T-helper 2 cell treated with Interferon-gamma antibody and Interleukin-4, amounts not matched to agents 100 ng/mL and 5 ng/mL, for 36 hours (primary cell): ENCODE measurements around the gene EPB41L1. TPM values are rescaled to one million over a fixed set of nuclear protein-coding genes. Genes with fewer than 3 reads are reported as not detected.

Source experiments
- intact Hi-C: fragments of 100-400 bp; cut with micrococcal nuclease; formaldehyde crosslinking; loops from one replicate; pipeline ENCODE4 v1.15.1; 2023
- total RNA-seq: library from RNA; stranded (reverse); gene quantifications from 2 replicates; pipeline ENCODE4 v1.2.3, GENCODE V29; 2022

EPB41L1 gene
- total RNA-seq: 0.45 TPM in 1 of 2 replicates, not detected in the other

DNA sequence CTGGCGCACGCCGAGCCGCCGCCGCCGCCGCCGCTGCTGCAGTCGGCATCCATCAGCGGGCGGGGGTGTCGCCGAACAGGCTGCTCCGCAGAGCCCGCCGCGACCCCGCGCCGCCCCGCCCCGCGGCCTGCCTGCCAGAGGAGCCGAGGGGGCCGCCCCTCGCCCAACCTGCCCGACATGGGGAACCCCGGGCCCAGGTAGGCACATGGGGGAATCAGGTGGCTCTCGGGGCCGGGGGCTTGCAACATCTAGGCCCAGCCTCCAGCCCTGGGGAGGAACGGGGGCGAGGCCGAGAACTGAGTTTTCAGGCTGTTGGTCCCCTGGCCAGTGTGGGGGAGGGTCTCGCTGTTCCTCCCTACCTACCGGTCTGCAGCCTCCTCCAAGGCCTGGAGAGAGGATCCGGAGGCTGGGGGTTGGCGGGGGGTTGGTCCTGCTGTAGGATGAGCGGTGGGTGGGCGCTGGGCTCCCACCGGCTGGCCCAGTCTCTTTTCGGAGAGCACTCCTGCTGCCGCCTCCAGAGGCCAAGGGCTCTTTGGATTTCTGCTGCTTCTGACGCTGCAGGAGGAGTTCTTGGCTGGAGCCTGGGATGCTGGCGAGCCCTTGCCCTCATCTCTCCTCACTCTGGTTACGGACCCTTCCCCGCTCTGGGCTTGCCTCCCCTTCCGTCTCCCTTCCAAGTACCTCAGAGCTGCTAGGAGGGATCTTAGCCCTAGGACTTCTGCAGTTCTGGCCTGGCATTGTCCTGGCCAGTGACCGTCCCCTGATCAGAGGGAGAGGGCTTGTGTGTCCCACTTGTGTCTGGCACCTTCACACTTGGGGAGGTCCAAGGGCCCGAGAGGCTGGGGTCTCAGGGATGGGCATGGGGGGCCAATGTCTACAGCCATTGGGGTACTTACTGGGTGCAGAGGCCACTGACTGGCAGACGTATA lies at the start of gene EPB41L1:
EPB41L1 (plus strand) TSS at position 41 of the 929 bp plus-strand sequence. CDS start 19,038 bp downstream, outside the sequence.
- intact Hi-C loops: no loop called here

DNA sequence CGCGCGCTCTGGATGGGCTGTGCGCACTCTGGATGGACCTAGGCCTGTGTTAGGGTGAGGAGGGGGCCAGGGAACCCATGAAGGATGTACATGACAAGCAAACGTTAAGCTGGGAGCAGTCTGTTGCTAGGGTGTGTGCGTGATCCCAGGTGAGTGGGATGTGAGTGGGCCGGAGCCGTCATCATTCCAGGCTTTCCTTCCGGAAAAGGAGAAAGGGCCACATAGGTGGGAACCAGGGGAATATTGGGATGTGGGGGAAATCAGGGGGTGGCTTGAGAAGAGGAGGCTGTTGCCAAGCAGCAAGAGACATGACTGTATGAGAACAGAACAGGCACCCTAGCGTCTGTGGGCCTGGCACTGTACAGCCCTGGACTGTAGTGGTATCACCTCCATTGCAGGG lies 49.7 kb upstream of the EPB41L1 start:
- intact Hi-C loops: no loop called here

DNA sequence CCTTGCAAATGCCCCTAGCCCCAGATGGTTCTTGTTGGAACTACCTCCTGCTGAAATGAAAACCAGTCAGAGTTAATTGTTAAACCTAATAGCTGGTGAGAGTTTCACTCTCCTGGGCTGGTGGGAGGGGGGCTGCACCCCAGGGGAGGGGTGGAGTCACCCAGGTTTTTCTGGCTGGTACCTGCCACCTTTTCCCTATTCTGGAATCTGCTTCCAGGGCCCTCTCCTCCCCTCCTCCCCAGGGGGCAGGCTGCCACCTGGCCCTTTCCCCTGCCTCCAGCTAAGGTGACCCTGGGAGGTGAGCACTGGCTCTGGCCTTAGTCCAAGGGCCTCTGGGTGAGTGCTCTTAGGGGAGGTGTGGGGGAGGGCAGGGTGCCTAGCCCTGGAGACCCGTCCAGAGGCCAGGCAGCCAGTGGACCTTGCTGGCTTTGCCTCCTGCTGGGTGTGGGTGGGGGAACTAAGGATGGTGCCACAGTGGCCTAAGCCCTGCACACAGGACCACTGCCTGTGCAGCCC lies 48.8 kb upstream of the EPB41L1 start:
- intact Hi-C loops: no loop called here

DNA sequence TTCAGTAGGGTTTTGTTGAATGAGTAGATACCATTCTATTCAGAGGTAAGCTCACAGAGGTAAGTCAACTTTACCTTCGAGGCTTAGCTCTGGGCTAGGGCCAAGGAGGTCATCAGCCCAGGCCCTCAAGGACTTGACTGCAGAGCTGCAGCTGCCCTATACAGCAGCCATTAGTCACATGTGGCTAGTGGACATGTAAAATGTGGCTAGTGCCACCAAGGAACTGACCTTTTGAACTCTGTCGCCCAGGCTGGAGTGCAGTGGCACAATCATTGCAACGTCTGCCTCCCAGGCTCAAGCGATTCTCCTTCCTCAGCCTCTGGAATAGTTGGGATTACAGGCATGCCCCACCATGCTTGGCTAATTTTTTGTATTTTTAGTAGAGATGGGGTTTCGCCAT lies 47.9 kb upstream of the EPB41L1 start:
- intact Hi-C loops: no loop called here

DNA sequence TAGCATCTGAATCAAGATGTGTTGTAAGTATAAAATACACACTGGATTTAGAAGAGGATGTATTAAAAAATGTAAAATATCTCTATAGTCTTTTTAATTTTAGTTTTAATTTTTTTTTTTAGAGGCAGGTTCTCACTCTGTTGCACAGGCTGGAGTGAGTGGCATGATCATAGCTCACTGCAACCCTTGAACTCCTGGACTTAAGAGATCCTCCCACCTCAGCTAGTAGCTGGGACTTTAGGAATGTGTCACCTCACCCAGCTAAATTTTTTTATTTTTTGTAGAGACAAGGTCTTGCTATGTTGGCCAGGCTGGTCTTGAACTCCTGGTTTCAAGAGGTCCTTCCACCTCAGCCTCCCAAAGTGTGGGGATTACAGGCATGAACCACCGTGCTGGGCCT lies 46.7 kb upstream of the EPB41L1 start:
- intact Hi-C loops: no loop called here

DNA sequence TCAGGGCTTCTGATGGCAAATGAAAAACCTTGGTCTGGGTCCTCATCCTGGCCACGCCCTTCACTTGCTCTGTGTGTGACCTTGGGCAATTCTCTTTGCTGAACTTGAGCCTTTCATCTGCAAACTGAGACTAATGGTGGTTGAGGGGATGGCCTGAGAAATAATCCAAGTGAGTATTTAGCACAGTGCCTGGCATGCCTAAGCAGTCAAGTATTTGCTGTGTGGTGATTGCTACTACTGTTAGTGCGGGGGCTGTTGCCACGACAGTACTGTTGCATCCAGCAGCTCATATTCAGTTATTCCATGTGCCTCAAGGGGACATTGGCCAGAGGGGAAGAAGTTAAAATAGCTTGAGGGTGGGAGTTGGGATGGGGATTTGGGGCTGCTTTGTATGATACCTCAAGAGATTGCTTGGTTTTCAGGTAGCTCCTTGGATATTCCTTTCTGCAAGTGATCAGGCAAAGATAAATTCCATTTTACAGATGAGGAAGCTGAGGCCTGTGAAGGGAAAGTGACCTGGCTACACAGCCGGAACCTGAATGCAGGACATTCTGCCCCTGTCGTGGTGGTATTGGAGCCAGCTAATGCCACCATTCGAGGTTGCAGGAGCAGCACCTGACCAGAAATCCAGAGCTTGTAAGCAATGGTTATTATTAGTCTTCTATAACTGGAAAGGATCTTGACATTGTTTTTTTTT lies 45.1 kb upstream of the EPB41L1 start:
- intact Hi-C loops: no loop called here

DNA sequence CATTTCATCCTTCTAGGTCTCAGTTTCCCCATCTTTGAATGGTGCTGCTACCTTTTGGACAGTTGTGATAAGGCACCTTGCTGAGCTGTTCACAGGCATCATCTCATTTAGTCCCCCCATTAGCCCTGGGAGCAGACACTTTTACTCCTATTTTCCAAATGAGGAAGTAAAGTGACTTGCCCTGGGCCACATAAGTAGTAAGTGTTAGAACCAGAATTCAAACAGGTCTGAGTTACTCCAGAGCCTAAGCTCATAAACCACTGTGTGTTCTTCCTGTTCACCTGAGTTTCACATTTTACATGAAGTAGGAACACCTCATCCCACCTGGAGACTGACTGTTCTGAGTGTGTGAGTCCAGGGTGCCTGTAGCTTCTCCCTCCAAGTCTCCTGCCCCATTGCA lies 43.5 kb upstream of the EPB41L1 start:
- intact Hi-C loops: no loop called here

DNA sequence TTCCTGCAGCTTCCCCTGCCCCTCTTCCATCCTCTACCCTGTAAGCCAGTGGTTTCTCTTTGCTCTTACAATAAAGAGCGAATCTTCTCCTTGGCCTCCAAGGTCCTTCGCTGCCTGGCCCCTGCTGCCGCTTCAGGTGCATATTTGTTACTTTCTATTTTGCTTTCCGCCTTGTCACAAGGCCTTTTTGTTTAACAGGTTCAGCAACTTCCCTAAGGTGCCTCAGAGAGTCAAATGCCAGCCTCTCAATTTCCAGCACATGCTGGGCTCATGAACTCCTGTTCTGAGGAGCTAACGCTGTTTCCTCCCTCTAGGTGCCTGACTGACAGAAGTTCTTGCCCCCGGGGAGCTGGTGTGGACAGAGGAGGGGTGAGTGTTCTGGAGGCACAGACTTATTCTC lies 42.4 kb upstream of the EPB41L1 start:
- intact Hi-C loops: no loop called here

DNA sequence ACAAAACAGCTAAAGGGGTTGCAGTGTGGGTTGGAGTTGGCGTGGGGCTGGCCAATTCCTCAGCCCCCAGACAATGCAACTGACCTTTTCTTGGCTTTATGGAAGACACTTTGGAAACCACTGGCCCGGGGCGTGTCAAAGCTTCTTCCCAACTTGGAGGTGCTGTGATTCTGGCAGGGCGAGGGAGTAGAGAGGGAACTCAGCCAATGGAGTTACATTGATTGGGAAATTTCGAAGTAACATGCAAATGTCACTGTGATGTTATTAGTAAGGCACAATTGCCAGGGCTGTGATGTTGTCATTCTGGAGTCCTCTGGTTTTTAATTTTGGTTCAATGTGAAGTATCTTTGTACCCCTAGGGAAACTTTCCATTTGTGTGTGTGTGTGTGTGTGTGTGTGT lies 41.5 kb upstream of the EPB41L1 start:
- intact Hi-C loops: no loop called here

DNA sequence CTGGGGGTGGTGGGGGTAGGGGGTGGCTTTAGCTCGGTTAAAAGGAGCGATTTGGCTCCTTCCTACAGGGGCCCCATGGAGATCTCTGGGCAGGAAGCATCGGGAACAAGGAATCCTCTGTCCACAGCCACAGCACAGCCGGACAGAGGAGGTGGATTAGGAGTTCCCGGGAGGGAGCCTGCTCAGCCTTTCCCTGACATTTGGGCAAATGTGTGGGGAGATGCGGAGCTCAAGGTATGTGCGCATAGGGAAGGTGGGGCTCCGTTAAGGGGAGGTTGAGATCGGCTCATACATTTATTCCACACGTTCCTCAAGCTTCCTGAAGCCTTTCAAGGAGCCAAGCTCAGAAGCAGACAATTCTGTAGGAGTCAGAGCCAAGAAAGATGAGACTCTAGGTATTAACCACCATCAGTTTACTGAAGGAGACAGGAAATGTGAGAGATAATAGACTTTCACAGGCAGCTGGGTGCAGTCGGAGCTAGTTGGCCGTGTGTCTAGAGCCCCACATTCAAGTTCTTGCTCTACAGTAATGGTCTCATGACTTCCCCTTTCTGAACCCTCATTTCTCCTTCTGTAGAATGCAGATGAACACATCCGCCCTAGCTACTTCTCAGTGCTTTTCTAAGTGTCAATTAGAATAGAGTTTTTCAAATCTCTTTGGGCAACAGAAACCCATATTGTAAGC lies 40.8 kb upstream of the EPB41L1 start:
- intact Hi-C loops: no loop called here

DNA sequence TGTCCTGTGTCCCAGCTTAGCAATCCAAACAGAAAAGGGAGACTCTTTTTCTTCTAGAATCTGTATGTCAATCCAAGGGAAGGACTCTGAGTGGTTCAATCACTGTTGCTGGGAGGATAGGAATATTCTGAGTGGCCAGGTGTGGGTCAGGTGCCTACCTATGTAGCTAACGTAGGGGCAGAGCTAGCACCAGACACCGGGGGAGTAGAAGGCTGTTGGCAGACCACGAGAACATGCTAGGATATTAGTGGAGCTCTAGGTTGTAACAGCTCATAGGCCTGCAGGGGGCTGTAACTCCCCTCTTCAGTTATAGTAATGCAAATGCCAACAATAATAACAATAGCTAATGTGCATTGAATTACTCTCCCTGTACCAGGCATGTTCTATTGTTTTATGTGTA lies 39.8 kb upstream of the EPB41L1 start:
- intact Hi-C loops: no loop called here

DNA sequence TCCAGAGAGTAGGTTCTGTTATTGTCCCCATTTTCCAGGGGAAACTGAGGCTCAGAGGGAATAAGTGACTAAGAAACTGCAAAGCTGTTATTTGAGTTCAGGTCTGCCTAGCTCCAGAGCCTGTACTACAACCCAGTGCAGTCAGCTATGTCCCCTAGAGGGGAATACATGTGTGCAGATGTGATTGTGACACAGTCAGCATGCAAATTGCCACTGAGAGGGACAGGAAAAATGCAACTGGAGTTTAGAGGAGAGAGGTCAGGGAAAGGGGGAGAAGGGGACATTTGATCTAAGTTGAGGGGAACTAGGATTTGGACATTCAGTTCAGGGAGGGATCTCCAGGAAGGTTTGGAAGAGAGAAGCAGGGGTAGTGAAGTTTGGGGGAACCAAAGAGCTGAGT lies 38.6 kb upstream of the EPB41L1 start:
- intact Hi-C loops: no loop called here

DNA sequence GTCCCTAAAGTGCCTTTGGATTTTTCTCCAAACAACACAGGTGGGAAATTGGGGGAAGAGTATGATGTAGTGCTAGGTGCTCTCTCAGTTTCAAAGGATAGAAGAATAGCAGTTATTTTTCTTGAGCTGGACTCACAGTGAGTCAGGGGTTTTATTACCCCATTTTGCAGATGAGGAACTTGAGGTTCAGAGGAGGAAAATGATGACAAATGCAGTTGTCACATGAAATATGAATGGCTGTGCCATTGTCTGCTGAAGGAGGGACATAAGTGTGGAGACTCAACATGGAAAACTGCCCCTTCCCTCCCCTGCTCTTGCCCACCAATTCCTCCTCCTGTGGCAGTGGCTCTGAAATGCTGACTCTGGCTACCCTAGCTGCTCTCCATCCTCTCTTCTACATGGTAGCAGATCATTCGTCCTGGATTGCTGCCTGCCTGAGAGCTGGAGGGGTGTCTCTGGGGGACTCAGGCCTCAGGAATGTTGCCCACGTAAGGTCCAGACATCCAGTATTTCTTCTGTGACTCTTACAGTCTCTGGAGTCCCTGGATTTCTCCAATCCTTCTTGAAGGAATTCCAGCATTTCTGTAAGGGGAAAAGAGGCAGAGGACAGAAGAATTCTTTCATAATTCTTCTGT lies 37.6 kb upstream of the EPB41L1 start:
- intact Hi-C loops: no loop called here

DNA sequence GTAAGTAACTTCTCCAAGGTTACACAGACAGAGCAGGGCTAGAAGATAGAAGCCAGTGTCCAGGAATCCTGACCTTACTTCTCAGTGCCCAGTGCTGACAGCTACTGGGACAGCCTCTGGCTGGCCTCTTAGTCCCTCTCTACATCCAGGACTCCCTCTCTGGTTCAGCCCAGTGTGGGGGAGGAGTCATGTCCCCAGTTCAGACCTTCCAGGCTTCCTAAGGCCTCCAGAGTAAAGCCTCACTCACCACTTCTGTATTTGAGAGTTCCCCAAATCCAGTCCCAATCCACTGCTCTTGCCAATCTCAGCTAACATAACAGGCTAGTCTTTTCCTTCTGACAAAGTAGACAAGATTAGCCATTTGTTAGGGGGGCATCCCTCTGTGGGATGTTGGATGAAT lies 36.9 kb upstream of the EPB41L1 start:
- intact Hi-C loops: no loop called here

DNA sequence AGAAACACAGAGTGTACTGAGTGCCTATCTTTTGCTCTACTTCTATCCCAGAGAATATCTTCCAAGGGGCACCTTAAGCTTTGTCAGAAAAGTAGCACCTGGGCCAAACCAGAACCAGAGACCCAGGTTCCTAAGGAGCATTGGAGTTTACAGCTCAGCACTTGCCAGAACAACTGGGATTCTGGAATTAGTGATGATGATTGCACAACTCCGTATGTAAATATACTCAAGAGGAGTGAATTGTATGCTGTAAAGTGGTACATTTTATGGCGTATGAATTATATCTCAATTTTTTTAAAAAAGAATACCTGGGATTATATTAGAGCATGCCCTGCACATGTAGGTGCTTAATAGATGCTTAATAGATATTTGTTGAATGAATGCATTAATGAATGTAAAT lies 36.2 kb upstream of the EPB41L1 start:
- intact Hi-C loops: no loop called here

DNA sequence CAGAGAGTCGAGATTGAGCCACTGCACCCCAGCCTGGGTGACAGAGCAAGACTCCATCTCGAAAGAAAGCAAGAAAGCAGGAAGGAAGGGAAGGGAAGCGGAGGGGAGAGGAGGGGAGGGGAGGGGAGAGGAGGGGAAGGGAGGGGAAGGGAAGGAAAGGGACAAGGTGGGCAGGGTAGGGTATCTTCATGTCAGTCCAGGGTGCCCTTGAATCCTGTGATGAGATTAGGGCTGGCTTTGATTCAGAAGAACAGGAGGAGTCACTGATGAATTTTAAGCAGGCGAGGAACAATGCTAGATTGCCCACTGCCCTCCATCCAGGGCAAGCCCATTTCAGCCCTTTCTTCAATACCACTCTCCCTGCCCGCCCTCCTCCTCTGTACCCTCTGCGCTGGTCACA lies 35.0 kb upstream of the EPB41L1 start:
- intact Hi-C loops: no loop called here

DNA sequence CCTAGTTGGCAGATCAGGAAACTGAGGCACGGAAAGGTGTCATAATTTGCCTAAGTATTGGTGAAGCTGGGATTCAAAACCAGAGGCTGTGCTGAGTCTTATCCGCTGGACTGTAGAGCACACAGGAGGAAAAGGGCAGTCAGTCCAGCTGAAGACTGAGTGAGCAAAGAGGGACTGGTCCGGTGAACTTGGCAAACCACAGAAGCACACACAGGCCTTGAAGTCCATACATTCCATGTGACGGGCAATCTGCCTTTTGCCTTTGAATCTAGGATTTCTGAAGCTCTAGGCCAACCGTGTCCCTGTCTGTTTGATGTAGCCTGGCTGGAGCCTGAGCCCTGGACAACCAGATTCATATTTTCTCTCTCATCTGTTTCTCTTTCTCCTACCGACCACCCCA lies 34.3 kb upstream of the EPB41L1 start:
- intact Hi-C loops: no loop called here

DNA sequence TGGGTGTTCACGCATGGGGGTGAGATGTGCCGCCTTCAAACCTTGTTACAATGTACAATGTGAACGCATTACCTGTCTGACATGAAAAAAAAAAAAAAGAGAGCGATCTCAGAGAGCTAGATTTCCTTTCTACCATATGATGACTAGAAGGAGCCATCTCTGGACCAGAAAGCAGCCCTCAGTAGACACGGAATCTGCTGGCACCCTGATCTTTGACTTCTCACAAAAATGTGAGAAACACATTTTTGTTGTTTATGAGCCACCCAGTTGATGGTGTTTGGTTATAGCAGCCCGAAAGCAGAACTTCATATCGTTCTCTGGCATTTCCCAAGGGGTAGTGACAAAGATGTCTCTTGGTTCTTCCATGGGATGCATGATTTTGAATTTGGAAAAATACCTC lies 33.5 kb upstream of the EPB41L1 start:
- intact Hi-C loops: no loop called here

DNA sequence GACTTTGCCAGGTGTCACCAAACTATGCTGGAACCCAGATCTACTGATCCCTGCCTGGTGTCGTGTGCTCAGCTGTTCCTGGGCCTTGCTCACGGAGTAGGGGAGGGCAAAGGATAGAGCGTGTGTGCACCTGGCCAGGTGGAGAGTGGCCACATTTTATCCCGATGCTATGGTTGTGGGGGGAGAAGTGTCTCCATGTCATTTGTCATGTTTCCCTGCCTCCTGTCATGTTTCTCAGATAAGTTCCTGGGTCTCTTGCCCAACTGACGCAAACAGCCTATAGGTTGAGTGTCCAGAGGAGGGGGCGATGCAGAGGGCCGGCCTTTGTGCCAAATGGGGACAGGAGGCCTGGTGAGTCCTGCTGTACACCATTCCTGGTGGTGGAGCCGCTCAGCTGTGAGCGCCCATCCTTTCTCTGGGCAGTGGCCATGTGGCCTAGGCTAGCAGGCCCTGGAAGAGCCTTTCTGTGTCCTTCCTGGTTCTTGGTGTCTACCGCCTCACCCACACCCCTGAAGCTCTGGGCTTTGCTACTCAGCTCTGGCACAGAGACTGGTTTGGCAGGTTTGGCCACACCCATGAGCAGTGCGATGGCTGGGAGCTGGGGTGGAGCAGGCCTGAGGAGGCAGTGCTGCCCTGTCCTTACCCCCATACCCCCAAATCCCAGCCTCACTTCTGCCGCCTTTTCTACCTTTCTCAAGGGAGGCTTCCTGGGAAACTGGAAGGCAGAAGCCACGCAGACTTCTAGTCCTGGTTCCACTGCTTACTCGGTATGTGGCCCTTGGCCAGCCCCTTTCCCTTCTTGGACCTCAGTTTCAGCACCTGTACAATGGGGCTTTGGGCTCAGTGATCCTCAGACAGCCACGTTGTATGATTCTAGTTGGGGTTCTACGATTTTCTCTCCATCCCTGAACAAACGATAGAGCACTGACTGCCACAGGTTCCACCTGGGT lies 32.3 kb upstream of the EPB41L1 start:
- intact Hi-C loops: no loop called here

DNA sequence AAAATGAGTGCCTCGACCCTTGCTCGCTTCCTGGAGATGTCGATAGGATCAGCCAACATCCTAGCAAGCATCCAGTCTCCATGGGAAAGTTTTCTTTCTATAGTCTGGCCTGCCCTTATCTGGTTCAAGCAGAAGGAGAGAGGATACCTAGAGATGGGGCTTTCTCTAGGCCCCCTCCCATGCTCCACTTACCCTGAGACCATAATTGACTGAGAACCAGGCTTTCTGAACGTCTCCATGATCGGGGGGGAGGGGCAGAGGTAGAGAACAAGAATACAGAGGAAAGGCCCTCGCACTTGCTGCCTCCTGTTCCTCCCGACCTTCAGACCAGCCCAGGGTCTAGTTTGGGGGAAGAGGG lies 31.6 kb upstream of the EPB41L1 start:
- intact Hi-C loops: no loop called here
